GM23338 (cell line): ENCODE results near the gene C19orf47.

ENCODE experiments used
- EZH2 ChIP-seq: fragments of 200-600 bp; sonication (generic); IDR thresholded peaks from one replicate; pipeline ENCODE4 v1.8.0; 2017; ENCODE audit warnings: antibody characterized with exemption, mild to moderate bottlenecking, low read depth; ENCODE audit not compliant: unreplicated experiment
- POLR2AphosphoS5 ChIP-seq: IDR thresholded peaks from 2 replicates; pipeline ENCODE4 v1.6.1; 2016; ENCODE audit warnings: antibody characterized with exemption, low read depth
- TF ChIP-seq, protein P1 (sequence below), 2 experiments: fragments of 200-600 bp in 1 of 2; sonication (generic) in 1 of 2; conservative IDR thresholded peaks; 2 replicates each; pipeline versions ENCODE4 v1.5.1 to v1.6.1; 2016 to 2017; ENCODE audit warnings: antibody characterized with exemption in 2 of 2, low read depth in 2 of 2, mild to moderate bottlenecking in 2 of 2, moderate library complexity in 1 of 2

- TF ChIP-seq, protein P1, sequence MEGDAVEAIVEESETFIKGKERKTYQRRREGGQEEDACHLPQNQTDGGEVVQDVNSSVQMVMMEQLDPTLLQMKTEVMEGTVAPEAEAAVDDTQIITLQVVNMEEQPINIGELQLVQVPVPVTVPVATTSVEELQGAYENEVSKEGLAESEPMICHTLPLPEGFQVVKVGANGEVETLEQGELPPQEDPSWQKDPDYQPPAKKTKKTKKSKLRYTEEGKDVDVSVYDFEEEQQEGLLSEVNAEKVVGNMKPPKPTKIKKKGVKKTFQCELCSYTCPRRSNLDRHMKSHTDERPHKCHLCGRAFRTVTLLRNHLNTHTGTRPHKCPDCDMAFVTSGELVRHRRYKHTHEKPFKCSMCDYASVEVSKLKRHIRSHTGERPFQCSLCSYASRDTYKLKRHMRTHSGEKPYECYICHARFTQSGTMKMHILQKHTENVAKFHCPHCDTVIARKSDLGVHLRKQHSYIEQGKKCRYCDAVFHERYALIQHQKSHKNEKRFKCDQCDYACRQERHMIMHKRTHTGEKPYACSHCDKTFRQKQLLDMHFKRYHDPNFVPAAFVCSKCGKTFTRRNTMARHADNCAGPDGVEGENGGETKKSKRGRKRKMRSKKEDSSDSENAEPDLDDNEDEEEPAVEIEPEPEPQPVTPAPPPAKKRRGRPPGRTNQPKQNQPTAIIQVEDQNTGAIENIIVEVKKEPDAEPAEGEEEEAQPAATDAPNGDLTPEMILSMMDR (conservative IDR thresholded peaks at IDR 0.05; ENCODE audit: low read depth in 2 of 2): no peak
- TF ChIP-seq POLR2AphosphoS5: no peak
- TF ChIP-seq EZH2: no peak
Observed at GRCh38 chr19:40369797-40370196, 21.6 kb upstream of the C19orf47 start.
